AG09309 (cell line): ENCODE results near the gene SLF2.

Source experiments
- DNase-seq: peaks from one replicate; pipeline ENCODE4 v3.0.0-alpha.2; 2010; ENCODE audit warnings: low read depth
- H3K4me3 ChIP-seq: 2 replicates; pipeline ENCODE4 v1.5.1; 2011; ENCODE audit warnings: mild to moderate bottlenecking, low read depth, low read length, moderate library complexity; ENCODE audit not compliant: control insufficient read depth
- CTCF ChIP-seq: IDR thresholded peaks from 2 replicates; pipeline ENCODE4 v1.5.1; 2011; ENCODE audit warnings: mild to moderate bottlenecking, low read depth, low read length, inconsistent platforms; ENCODE audit not compliant: insufficient read depth, control insufficient read depth; ENCODE audit errors: missing control alignments

The SLF2 gene

GRCh38 chr10:100897976-100898375, 14.8 kb upstream of the SLF2 start:
- no peak for TF ChIP-seq CTCF
- H3K4me3 ChIP-seq = no peak overlapping the region
- no peak for DNase-seq

GRCh38 chr10:100899171-100899570, 13.6 kb upstream of the SLF2 start:
- no peak for TF ChIP-seq CTCF
- DNase-seq = no peak
- no peak overlapping the region for H3K4me3 ChIP-seq

- no peak for TF ChIP-seq CTCF
- no peak for DNase-seq
- H3K4me3 ChIP-seq = no peak overlapping the region
Measured at GRCh38 chr10:100901051-100901450, 11.7 kb upstream of the SLF2 start.

- no peak for TF ChIP-seq CTCF
- no peak overlapping the region for H3K4me3 ChIP-seq
- no peak for DNase-seq
Measured at GRCh38 chr10:100902622-100903021, 10.1 kb upstream of the SLF2 start.

- TF ChIP-seq CTCF = no peak
- DNase-seq = no peak
- no peak overlapping the region for H3K4me3 ChIP-seq
Measured at GRCh38 chr10:100904917-100905316, 7.8 kb upstream of the SLF2 start.

GRCh38 chr10:100907175-100907574, 5.6 kb upstream of the SLF2 start:
- no peak for TF ChIP-seq CTCF
- no peak overlapping the region for H3K4me3 ChIP-seq

GRCh38 chr10:100907773-100908363, 4.9 kb upstream of the SLF2 start:
- DNase-seq = no peak
- H3K4me3 ChIP-seq = no peak overlapping the region
- no peak for TF ChIP-seq CTCF

More at GRCh38 chr10:100907175-100907574, 5.6 kb upstream of the SLF2 start:
- no peak for DNase-seq
